OCI-LY7 (cell line): ENCODE data around the gene MRPL19.

Experiments
- EZH2phosphoT487 ChIP-seq: fragments of 200-600 bp; sonication (generic); IDR thresholded peaks from 2 replicates; pipeline ENCODE4 v1.6.1; 2018; ENCODE audit warnings: low read depth, borderline replicate concordance, mild to moderate bottlenecking, mixed run types, antibody characterized with exemption, low read length, moderate library complexity, mixed read lengths
- TF ChIP-seq, protein P1 (sequence below): fragments of 200-600 bp; sonication (generic); conservative IDR thresholded peaks from 2 replicates; pipeline ENCODE4 v1.5.1; 2014; ENCODE audit warnings: mild to moderate bottlenecking, antibody characterized with exemption, low read length, moderate library complexity, mixed read lengths

DNA sequence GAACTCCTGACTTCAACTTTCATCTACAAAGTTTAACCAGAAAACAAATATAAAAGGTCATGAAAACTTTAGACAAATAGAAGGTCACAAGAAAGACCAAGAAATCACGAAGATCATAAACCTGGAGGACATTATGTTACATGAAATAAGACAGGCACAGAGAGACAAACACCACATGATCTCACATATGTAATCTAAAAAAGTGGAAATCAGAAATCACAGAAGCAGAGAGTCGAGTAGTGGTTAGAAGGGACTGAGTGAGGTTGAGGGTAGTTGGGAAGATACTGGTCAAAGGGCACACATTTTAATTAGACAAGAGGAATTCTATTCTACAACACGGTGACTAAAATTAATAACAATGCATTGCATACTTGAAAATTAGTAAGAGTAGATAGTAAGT lies 62.7 kb downstream of the MRPL19 start:
- TF ChIP-seq, protein P1, sequence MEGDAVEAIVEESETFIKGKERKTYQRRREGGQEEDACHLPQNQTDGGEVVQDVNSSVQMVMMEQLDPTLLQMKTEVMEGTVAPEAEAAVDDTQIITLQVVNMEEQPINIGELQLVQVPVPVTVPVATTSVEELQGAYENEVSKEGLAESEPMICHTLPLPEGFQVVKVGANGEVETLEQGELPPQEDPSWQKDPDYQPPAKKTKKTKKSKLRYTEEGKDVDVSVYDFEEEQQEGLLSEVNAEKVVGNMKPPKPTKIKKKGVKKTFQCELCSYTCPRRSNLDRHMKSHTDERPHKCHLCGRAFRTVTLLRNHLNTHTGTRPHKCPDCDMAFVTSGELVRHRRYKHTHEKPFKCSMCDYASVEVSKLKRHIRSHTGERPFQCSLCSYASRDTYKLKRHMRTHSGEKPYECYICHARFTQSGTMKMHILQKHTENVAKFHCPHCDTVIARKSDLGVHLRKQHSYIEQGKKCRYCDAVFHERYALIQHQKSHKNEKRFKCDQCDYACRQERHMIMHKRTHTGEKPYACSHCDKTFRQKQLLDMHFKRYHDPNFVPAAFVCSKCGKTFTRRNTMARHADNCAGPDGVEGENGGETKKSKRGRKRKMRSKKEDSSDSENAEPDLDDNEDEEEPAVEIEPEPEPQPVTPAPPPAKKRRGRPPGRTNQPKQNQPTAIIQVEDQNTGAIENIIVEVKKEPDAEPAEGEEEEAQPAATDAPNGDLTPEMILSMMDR, result no peak
- no peak for TF ChIP-seq EZH2phosphoT487
